ENCODE data around the gene MARVELD3.
"Not testable (repeated sequence)": the region's sequence is repeated elsewhere in the genome, so short reads cannot be mapped to it uniquely, and the experiment has no call there.

Gene MARVELD3, protein sequence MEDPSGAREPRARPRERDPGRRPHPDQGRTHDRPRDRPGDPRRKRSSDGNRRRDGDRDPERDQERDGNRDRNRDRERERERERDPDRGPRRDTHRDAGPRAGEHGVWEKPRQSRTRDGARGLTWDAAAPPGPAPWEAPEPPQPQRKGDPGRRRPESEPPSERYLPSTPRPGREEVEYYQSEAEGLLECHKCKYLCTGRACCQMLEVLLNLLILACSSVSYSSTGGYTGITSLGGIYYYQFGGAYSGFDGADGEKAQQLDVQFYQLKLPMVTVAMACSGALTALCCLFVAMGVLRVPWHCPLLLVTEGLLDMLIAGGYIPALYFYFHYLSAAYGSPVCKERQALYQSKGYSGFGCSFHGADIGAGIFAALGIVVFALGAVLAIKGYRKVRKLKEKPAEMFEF

DNA sequence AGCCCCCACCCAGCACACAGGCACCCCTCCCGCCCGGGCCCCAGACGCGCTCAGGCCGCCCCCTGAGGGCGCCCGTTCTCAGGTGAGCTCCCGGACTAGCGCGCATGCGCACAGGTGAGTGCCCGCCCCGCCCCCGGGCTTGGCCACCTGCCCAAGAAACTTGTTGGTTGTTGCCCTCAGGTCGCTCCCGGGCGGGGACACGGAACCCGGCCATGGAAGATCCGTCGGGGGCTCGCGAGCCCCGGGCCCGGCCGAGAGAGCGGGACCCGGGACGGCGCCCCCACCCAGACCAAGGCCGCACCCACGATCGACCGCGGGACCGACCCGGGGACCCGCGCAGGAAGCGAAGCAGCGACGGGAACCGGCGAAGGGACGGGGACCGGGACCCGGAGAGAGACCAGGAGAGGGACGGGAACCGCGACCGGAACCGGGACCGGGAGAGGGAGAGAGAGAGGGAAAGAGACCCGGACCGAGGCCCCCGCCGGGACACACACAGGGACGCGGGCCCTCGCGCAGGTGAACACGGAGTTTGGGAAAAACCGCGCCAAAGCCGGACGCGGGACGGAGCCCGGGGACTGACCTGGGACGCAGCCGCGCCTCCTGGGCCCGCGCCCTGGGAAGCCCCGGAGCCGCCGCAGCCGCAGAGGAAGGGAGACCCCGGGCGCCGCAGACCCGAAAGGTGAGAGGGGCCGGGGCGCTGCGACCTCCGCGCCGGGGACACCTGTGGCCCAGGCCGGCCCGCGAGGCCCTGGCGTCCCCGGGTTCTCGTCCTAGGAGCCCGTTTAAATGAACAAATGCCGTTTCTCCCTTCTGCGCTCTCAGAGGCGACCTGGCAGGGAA lies at the start of gene MARVELD3:
TSS of gene MARVELD3 (plus strand) at position 167 of the 840 bp plus-strand sequence. CDS start at position 213, 46 bp downstream.
- in situ Hi-C loops (cut with MboI; ENCODE audit: low sequenced_read_pairs, unreplicated experiment), result no loop called here
- peak; percentile 68 for DNase-seq (ENCODE audit: low spot score)
- TF ChIP-seq, protein P1, sequence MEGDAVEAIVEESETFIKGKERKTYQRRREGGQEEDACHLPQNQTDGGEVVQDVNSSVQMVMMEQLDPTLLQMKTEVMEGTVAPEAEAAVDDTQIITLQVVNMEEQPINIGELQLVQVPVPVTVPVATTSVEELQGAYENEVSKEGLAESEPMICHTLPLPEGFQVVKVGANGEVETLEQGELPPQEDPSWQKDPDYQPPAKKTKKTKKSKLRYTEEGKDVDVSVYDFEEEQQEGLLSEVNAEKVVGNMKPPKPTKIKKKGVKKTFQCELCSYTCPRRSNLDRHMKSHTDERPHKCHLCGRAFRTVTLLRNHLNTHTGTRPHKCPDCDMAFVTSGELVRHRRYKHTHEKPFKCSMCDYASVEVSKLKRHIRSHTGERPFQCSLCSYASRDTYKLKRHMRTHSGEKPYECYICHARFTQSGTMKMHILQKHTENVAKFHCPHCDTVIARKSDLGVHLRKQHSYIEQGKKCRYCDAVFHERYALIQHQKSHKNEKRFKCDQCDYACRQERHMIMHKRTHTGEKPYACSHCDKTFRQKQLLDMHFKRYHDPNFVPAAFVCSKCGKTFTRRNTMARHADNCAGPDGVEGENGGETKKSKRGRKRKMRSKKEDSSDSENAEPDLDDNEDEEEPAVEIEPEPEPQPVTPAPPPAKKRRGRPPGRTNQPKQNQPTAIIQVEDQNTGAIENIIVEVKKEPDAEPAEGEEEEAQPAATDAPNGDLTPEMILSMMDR (IDR thresholded peaks at IDR 0.05; ENCODE audit: borderline replicate concordance, control extremely low read depth, extremely low read depth, insufficient read depth, missing control alignments), result no peak

DNA sequence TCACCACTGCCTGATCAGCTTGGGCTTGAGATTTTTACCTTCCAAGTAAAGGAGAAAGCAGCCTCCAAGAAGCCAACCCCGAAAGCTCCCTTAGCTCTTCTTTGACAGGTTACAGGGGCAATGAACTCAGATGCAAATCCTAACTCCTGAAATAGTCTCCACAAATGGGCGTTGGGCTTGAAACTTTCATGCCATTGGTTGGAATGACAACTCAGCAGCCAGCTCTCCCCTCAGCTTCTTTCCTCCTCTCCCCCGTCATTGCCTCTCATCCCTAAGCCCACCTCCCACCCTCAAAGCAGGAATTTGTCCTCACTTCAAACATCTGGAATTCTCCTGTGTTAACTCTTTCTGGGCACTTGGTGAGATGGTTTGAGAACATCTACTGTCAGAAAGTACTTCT lies 49.0 kb upstream of the MARVELD3 start, which contains the start of gene TAT:
TSS of gene TAT (minus strand) at position 122 of the 400 bp plus-strand sequence. CDS start 677 bp downstream, outside the sequence.
- TF ChIP-seq, protein P1 (IDR thresholded peaks at IDR 0.05; ENCODE audit: borderline replicate concordance, control extremely low read depth, extremely low read depth, insufficient read depth, missing control alignments), result no peak
- DNase-seq (ENCODE audit: low spot score), result no peak
- in situ Hi-C loops (cut with MboI; ENCODE audit: low sequenced_read_pairs, unreplicated experiment), result no loop called here

DNA sequence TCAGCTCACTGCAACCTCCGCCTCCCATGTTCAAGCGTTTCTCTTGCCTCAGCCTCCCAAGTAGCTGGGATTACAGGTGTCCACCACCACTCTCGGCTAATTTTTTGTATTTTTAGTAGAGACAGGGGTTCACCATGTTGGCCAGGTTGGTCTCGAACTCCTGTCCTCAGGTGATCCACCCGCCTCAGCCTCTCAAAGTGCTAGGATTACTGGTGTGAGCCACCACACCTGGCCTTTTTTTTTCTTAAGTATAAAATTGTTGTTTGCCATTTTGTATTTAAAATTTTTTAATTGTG lies 43.5 kb upstream of the MARVELD3 start:
- DNase-seq (ENCODE audit: low spot score); in situ Hi-C loops (cut with MboI; ENCODE audit: low sequenced_read_pairs, unreplicated experiment): not testable (repeated sequence)

DNA sequence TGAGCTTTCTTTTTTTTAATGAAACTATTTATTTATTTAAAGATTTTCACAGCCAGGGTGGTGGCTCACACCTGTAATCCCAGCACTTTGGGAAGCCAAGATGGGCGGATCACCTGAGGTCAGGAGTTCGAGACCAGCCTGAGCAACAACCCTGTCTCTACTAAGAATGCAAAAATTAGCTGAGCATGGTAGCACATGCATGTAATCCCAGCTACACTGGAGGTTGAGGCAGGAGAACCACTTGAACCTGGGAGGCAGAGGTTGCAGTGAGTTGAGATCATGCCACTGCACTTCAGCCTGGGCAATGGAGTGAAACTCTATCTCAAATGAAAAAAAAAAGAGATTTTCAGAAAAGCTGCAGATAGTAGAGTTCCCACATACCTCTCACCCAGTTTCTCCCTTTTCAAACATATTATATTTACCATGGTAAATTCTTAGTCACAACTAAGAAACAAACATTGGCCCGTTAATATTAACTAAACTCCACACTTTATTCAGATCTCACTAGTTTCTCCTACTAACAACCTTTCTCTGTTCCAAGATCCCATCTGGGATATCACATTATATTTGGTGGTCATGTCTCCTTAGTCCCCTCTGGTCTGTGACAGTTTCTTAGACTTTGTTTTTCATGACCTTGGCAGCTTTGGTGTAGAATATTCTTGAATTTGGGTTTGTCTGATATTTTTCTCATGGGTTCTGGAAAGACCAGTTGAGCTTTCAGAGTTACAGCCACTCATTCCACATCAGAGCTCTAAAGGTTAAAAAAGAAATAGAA lies 41.3 kb upstream of the MARVELD3 start:
- in situ Hi-C loops (cut with MboI; ENCODE audit: low sequenced_read_pairs, unreplicated experiment), result no loop called here
- no peak for DNase-seq (ENCODE audit: low spot score)
- TF ChIP-seq, protein P1 (IDR thresholded peaks at IDR 0.05; ENCODE audit: borderline replicate concordance, control extremely low read depth, extremely low read depth, insufficient read depth, missing control alignments), result no peak

DNA sequence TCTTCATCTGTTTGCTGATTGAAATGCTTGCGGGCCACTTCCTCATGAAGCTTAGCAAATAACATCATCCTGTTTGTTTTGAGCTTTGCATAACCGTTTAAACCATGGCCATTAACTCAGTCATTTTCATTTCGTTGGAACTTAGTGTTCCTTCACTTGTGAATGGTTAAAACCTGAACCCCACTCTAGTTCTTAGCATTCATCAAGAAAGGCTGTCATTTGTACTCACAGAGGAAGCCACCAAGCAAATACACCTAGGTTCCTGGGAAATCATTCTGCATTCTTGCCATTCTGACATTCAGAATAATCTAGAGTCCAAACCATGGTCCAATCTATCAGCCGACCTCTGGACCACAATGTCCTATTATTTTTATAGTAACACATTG lies 40.7 kb upstream of the MARVELD3 start:
- TF ChIP-seq, protein P1 (IDR thresholded peaks at IDR 0.05; ENCODE audit: borderline replicate concordance, control extremely low read depth, extremely low read depth, insufficient read depth, missing control alignments), result no peak
- no peak for DNase-seq (ENCODE audit: low spot score)
- in situ Hi-C loops (cut with MboI; ENCODE audit: low sequenced_read_pairs, unreplicated experiment), result no loop called here

DNA sequence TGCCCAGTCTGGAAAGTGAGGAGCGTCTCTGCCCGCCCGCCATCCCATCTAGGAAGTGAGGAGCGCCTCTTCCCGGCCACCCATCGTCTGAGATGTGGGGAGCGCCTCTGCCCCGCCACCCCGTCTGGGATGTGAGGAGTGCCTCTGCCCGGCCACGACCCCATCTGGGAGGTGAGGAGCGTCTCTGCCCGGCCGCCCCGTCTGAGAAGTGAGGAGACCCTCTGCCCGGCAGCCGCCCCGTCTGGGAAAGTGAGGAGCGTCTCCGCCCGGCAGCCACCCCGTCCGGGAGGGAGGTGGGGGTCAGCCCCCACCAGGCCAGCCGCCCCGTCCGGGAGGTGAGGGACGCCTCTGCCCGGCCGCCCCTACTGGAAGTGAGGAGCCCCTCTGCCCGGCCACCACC lies 36.6 kb upstream of the MARVELD3 start:
- DNase-seq (ENCODE audit: low spot score); in situ Hi-C loops (cut with MboI; ENCODE audit: low sequenced_read_pairs, unreplicated experiment): not testable (repeated sequence)

DNA sequence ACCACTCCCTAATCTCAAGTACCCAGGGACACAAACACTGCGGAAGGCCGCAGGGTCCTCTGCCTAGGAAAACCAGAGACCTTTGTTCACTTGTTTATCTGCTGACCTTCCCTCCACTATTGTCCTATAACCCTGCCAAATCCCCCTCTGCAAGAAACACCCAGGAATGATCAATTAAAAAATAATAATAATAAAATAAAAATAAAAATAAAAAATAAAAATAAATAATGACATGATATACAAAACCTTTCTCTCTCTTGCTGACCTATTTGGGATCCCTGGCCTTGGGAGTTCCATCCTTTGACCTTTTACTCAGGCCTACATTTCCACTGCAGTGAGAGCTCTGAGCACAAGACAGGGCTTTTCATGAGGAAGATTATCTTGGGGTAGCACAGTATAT lies 35.9 kb upstream of the MARVELD3 start:
- in situ Hi-C loops (cut with MboI; ENCODE audit: low sequenced_read_pairs, unreplicated experiment); DNase-seq (ENCODE audit: low spot score): not testable (repeated sequence)

DNA sequence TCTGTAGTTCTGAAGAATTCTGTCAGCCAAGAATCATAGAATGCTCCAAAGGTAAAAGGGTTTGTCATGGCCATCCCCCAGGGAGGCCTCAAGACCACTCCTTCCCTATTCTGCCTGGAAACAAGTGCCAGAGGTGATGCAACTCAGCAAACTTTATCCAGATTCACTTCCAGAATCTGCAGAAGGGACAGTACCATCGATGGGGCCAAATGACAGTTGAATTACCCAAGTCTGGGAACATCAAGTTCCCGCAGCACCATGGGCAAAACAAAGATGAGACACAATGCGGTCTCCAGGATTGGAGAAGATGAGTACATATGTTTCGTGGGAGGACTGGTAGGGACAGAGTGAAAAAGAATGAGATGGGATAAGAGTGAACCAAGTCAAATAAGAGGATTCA lies 35.4 kb upstream of the MARVELD3 start:
- DNase-seq (ENCODE audit: low spot score), result no peak
- in situ Hi-C loops (cut with MboI; ENCODE audit: low sequenced_read_pairs, unreplicated experiment), result no loop called here
- TF ChIP-seq, protein P1 (IDR thresholded peaks at IDR 0.05; ENCODE audit: borderline replicate concordance, control extremely low read depth, extremely low read depth, insufficient read depth, missing control alignments), result no peak

Measured in GM13976 (cell line).